Measurements from ENCODE around the gene FLCN.

FLCN gene

DNA sequence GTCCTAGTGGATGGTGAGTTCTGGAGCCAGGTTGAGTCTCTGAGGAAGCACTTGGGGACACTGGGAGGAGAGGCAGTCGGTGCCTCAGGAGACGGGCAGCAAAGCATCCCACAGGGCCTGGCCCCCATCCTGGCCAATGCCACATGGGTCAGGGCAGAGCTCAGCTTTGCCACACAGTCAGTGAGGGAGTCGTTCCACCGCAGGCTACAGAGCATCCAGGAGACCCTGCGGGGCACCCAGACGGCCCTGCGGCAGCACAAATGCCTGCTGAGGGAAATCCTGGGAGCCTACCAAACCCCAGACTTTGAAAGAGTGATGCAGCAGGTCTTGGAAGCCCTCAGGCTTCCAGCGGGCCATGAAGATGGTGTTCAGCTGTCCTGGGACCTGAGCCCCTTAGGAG lies 70.5 kb downstream of the FLCN start:
- DNase-seq (ENCODE audit: low read depth): no peak

DNA sequence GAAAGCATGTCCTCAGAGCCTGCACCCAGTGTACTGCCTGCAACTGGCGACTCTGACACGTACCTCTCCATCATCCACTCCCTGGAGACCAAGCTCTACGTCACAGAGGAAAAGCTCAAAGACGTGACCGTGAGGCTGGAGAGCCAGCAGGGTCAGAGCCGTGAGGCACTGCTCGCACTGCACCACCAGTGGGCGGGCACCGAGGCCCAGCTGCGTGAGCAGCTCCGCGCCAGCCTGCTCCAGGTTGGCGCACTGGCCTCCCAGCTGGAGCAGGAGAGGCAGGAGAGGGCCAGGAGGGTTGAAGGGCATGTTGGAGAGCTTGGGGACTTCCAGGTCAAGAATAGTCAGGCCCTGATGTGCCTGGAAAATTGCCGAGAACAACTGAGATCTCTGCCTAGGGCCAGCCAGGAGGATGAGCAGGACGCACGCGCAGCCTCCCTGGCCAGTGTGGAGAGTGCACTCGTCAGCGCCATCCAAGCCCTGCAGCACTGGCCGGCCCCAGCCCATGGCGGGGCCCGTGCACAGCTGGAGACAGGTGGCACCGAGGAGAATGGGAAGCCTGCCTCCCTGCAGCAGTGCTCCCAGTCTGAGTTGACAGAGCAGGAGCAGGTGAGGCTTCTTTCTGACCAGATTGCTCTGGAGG lies 71.2 kb downstream of the FLCN start:
- no peak for DNase-seq (ENCODE audit: low read depth)

DNA sequence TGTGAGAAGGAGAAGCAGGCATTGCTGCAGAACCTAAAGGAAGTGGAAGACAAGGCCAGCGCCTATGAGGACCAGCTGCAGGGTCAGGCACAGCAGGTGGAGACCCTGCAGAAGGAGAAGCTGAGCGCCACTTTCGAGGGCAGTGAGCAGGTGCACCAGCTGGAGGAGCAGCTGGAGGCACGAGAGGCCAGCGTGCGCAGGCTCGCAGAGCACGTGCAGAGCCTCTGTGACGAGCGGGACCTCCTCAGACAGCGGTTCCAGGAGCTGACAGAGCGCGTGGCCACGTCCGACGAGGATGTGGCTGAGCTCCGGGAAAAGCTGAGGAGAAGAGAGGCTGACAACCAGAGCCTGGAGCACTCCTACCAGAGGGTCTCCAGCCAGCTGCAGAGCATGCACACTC lies 72.3 kb downstream of the FLCN start:
- DNase-seq (ENCODE audit: low read depth): no peak

DNA sequence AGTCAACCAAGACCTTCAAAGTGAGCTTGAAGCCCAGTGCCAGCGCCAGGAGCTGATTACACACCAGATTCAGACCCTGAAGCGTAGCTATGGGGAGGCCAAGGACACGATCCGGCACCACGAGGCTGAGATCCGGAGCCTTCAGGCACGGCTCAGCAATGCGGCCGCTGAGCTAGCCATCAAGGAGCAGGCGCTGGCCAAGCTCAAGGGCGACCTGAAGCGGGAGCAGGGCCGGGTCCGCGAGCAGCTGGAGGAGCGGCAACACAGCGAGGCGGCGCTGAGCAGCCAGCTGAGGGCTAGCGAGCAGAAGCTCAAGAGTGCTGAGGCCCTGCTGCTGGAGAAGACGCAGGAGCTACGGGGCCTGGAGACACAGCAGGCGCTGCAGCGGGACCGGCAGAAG lies 72.8 kb downstream of the FLCN start:
- DNase-seq (ENCODE audit: low read depth): no peak

All from stromal cell of bone marrow (primary cell).